PC-3 (cell line): Measurements from ENCODE around the gene MEIOSIN. TPM values are rescaled to one million over a fixed set of nuclear protein-coding genes. Genes with fewer than 3 reads are reported as not detected.

Experiments
- ATAC-seq: fragments of 200-7000 bp; cut with Tn5 transposase; 2 replicates; pipeline ENCODE4 v1.9.1; 2020; ENCODE audit warnings: mild to moderate bottlenecking, moderate library complexity
- BruUV-seq: library from RNA; stranded (reverse); fragments of 400-500 nt; replicated peaks from 2 replicates; lab custom pipeline; 2021; lab: Mats Ljungman, UMichigan
- CTCF ChIA-PET: fragments of 300-600 bp; sonication (Branson Sonifier 250); formaldehyde crosslinking; loops from one replicate; lab custom pipeline; 2022; ENCODE audit warnings: antibody characterized with exemption; lab: Charles Lee
- POLR2A ChIA-PET: fragments of 300-600 bp; sonication (Branson Sonifier 250); formaldehyde crosslinking; loops from one replicate; lab custom pipeline; 2022; ENCODE audit warnings: antibody characterized with exemption; ENCODE audit not compliant: unreplicated experiment; lab: Charles Lee
- DNase-seq: peaks from one replicate; pipeline ENCODE4 v3.0.0-alpha.2; 2015
- H2AFZ ChIP-seq: fragments of 300-600 bp; sonication (generic); 2 replicates; pipeline ENCODE4 v1.6.0; 2016; ENCODE audit warnings: antibody characterized with exemption, low read length
- H3F3A ChIP-seq: fragments of 300-600 bp; sonication (generic); one replicate; pipeline ENCODE4 v1.6.0; 2017; ENCODE audit warnings: antibody characterized with exemption, low read length, control low read depth, mild to moderate bottlenecking; ENCODE audit not compliant: unreplicated experiment
- H3K27ac ChIP-seq: fragments of 300-600 bp; sonication (generic); 2 replicates; pipeline ENCODE4 v1.5.1; 2016; ENCODE audit warnings: mild to moderate bottlenecking, low read length
- H3K27me3 ChIP-seq: fragments of 300-600 bp; sonication (generic); 2 replicates; pipeline ENCODE4 v1.6.1; 2016; ENCODE audit warnings: low read length, mixed read lengths
- H3K36me3 ChIP-seq: fragments of 300-600 bp; sonication (generic); 2 replicates; pipeline ENCODE4 v1.6.1; 2016; ENCODE audit warnings: low read depth, mixed run types, low read length, mixed read lengths
- H3K4me1 ChIP-seq: fragments of 300-600 bp; sonication (generic); 2 replicates; pipeline ENCODE4 v1.5.1; 2016; ENCODE audit warnings: low read length; ENCODE audit not compliant: insufficient read depth
- H3K4me2 ChIP-seq: fragments of 300-600 bp; sonication (generic); 2 replicates; pipeline ENCODE4 v1.6.0; 2016; ENCODE audit warnings: low read length
- H3K4me3 ChIP-seq: fragments of 300-600 bp; sonication (generic); 2 replicates; pipeline ENCODE4 v1.5.1; 2016; ENCODE audit warnings: mild to moderate bottlenecking, low read length, mixed read lengths
- H3K79me2 ChIP-seq: fragments of 300-600 bp; sonication (generic); 2 replicates; pipeline ENCODE4 v1.6.1; 2017; ENCODE audit warnings: low read length, mixed read lengths
- H3K9ac ChIP-seq: fragments of 300-600 bp; sonication (generic); 2 replicates; pipeline ENCODE4 v1.6.0; 2016; ENCODE audit warnings: mild to moderate bottlenecking, low read length
- H3K9me2 ChIP-seq: fragments of 300-600 bp; sonication (generic); replicated peaks from 2 replicates; pipeline ENCODE4 v1.6.1; 2016; ENCODE audit warnings: mixed run types, low read length, mixed read lengths
- H3K9me3 ChIP-seq: fragments of 300-600 bp; sonication (generic); 2 replicates; pipeline ENCODE4 v1.6.1; 2016; ENCODE audit warnings: low read length, mixed read lengths
- H4K20me1 ChIP-seq: fragments of 300-600 bp; sonication (generic); 2 replicates; pipeline ENCODE4 v1.6.1; 2016; ENCODE audit warnings: low read length, mixed read lengths
- EZH2 ChIP-seq: fragments of 300-600 bp; sonication (generic); IDR thresholded peaks from one replicate; pipeline ENCODE4 v1.6.1; 2017; ENCODE audit warnings: antibody characterized with exemption, mild to moderate bottlenecking, low read length; ENCODE audit not compliant: unreplicated experiment
- EZH2phosphoT487 ChIP-seq: fragments of 300-600 bp; sonication (generic); IDR thresholded peaks from 2 replicates; pipeline ENCODE4 v1.6.1; 2018; ENCODE audit warnings: mild to moderate bottlenecking, antibody characterized with exemption, low read length, borderline replicate concordance
- intact Hi-C: fragments of 100-400 bp; cut with micrococcal nuclease; formaldehyde crosslinking; loops from 2 replicates; pipeline ENCODE4 v1.9.0; 2023
- total RNA-seq: library from RNA; depleted of rRNA; stranded (reverse); fragments of >200 nt; gene quantifications from 2 replicates; pipeline ENCODE4 v1.2.3, GENCODE V29; 2014
- TF ChIP-seq, protein P1 (sequence below): fragments of 300-600 bp; sonication (generic); conservative IDR thresholded peaks from 2 replicates; pipeline ENCODE4 v1.5.1; 2017; ENCODE audit warnings: antibody characterized with exemption, low read depth, mild to moderate bottlenecking, low read length

MEIOSIN gene
- total RNA-seq, 1 experiment from 2014 or later = not detected

DNA sequence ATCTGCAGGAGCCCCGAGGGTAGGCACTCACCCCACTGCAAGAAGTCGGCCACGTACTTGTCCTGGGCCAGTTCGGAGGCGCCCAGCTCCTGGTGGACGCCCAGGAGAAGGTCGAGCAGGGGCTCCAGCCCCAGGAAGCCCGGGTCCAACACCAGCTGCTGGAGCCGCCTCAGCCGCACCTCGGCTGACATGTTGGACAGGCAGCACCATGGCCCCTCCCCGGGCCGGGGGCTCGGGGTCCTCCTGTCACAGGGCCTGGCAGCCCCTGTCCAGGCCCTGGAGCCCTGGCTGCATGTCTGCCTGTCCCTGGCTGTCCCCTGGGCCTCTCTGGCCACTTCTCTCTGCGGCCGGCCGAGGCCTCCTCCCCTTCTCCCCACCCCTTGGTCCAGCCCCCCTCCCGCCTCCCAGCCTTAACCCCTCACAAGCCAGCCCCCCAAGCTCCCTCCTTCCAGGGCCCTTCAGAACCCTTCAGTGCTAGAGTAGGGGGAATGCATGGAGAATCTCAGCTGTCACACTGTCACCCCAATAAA, 49.0 kb downstream of the MEIOSIN start, which contains the start of gene DMPK:
Gene DMPK (minus strand): TSS at position 329 of the 530 bp plus-strand sequence. CDS start 138 bp downstream, at position 191.
- peak within 1 kb of the TSS; percentile 40; the same call in 1 of the 2 replicates for H3K4me3 ChIP-seq
- H3K27me3 ChIP-seq = no peaks in the 10 kb centered on the region
- POLR2A ChIA-PET = interaction anchor here (0.6 to 0.8 kb wide), 2 partner anchors 10 to 13 kb away, joined by 6 to 39 read pairs; partner anchors contain the start of gene SIX5
- peaks cover 49% of the 10 kb centered on the region for H3K4me1 ChIP-seq
- no peaks in the 10 kb centered on the region for H3K9me2 ChIP-seq
- H4K20me1 ChIP-seq = no peaks in the 10 kb centered on the region
- CTCF ChIA-PET = interaction anchor here (0.6 to 1.4 kb wide), 6 partner anchors 13 to 90 kb away, joined by 3 to 18 read pairs (median 6); partner anchors contain the start of gene SIX5
- no peaks in the 10 kb centered on the region for H3K79me2 ChIP-seq
- H3K36me3 ChIP-seq = no peaks in the 10 kb centered on the region
- no peak for TF ChIP-seq EZH2phosphoT487
- TF ChIP-seq, protein P1, sequence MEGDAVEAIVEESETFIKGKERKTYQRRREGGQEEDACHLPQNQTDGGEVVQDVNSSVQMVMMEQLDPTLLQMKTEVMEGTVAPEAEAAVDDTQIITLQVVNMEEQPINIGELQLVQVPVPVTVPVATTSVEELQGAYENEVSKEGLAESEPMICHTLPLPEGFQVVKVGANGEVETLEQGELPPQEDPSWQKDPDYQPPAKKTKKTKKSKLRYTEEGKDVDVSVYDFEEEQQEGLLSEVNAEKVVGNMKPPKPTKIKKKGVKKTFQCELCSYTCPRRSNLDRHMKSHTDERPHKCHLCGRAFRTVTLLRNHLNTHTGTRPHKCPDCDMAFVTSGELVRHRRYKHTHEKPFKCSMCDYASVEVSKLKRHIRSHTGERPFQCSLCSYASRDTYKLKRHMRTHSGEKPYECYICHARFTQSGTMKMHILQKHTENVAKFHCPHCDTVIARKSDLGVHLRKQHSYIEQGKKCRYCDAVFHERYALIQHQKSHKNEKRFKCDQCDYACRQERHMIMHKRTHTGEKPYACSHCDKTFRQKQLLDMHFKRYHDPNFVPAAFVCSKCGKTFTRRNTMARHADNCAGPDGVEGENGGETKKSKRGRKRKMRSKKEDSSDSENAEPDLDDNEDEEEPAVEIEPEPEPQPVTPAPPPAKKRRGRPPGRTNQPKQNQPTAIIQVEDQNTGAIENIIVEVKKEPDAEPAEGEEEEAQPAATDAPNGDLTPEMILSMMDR = no peak
- no peak for TF ChIP-seq EZH2
- peak within 1 kb of the TSS; percentile 25; the same call in 1 of the 2 replicates for H3K9ac ChIP-seq
- no peaks in the 10 kb centered on the region for H3K9me3 ChIP-seq
- no TSS peak for BruUV-seq
- peak within 1 kb of the TSS; percentile 66 for H3K27ac ChIP-seq
- ATAC-seq = no peak; the same call in 1 of the 2 replicates
- H2AFZ ChIP-seq = no peak within 1 kb of the TSS
- H3F3A ChIP-seq = no peaks in the 10 kb centered on the region
- no peak for DNase-seq
- H3K4me2 ChIP-seq = peak within 1 kb of the TSS; percentile 72
- intact Hi-C loops = no loop called here

DNA sequence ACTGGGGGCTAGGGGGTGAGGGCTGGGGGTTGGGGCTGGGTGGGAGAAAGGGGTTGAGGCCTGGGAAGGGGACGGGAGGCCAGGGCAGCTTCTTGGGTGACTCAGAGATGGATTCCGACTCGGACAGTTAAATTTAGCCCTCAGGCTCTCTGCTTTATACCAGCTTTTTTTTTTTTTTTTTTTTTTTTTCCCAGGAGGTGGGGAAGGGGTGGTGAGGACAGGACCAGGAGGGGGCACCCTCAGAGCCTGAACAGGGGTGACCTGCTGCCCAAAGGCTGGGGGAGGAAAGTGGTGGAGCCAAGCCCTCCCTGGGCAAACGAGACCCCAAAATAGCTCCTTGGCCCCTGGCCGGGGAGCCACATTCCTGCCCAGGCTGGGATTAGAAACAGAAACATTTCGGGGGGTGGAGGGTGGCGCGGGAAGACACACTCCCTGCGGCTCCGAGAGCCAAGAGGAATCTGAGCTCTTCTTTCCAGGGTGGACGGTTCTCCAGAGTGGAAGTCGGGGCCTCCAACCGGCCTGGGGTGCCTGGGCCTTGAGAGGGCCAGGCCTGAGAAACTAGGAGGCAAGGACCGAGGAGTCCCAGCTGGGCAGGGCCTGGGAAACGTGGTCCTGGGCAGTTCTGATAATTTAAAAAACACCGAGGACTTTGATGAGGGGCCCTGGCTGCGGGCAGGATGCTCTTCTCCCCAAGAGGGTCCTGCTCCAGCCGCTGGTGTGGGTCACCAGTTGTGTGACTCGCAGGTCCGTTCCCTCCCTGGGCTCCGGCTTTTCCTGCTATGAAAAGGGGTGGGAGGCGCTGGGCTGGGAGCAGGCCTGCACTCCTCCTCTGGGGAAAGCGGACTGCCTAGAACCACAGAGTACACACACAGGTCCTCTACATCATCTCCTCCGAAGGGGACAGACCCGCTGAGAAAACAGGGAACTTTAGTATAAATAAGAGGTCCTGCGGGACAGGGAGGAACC, 49.9 kb downstream of the MEIOSIN start:
- H3K79me2 ChIP-seq = no peaks in the 10 kb centered on the region
- H3K4me3 ChIP-seq = peak overlapping the region; percentile 40; the same call in 1 of the 2 replicates
- H3K36me3 ChIP-seq = no peaks in the 10 kb centered on the region
- peak overlapping the region; percentile 72 for H3K4me2 ChIP-seq
- peak overlapping the region; percentile 25; the same call in 1 of the 2 replicates for H3K9ac ChIP-seq
- H3K27ac ChIP-seq = peak overlapping the region; percentile 66
- H4K20me1 ChIP-seq = no peaks in the 10 kb centered on the region
- H3K27me3 ChIP-seq = no peaks in the 10 kb centered on the region
- TF ChIP-seq EZH2 (no peak), EZH2phosphoT487 (no peak)
- TF ChIP-seq, protein P1 = no peak
- ATAC-seq (peak; percentile 18), DNase-seq (peak; percentile 60)
- CTCF ChIA-PET = interaction anchor here (0.6 to 1.4 kb wide), 3 partner anchors 16 to 91 kb away, joined by 5 to 18 read pairs (median 6); no protein-coding TSS in a partner anchor
- no peaks in the 10 kb centered on the region for H3K9me3 ChIP-seq
- no peak overlapping the region for H2AFZ ChIP-seq
- H3K4me1 ChIP-seq = peaks cover 49% of the 10 kb centered on the region
- POLR2A ChIA-PET = interaction anchor here (0.6 to 0.8 kb wide), 2 partner anchors 11 to 14 kb away, joined by 6 to 39 read pairs; partner anchors contain the start of gene SIX5
- no peaks in the 10 kb centered on the region for H3K9me2 ChIP-seq
- intact Hi-C loops = no loop called here
- H3F3A ChIP-seq = no peaks in the 10 kb centered on the region
- no TSS peak for BruUV-seq
